SK-N-SH treated with all-trans-retinoic acid at 6 μM for 48 hours (cell line): Measurements from ENCODE around the gene LRMDA.

Experiments
- ATAC-seq: fragments of 200-7000 bp; cut with Tn5 transposase; 3 replicates; pipeline ENCODE4 v1.9.1; 2020; ENCODE audit warnings: mild to moderate bottlenecking, moderate library complexity
- ARNTL ChIP-seq: fragments of 450-650 bp; formaldehyde crosslinking; IDR thresholded peaks from 2 replicates; pipeline ENCODE4 v1.5.0; 2020; ENCODE audit warnings: low read depth, mild to moderate bottlenecking, moderate library complexity, borderline replicate concordance
- BACH2 ChIP-seq: fragments of 250-450 bp; sonication (Bioruptor Pico); IDR thresholded peaks from 2 replicates; pipeline ENCODE4 v1.9.0; 2021; ENCODE audit warnings: mild to moderate bottlenecking, borderline replicate concordance
- CREB5 ChIP-seq: fragments of 250-450 bp; sonication (Bioruptor Pico); IDR thresholded peaks from 2 replicates; pipeline ENCODE4 v1.5.1; 2020; ENCODE audit warnings: low read depth, mild to moderate bottlenecking, moderate library complexity
- CSDC2 ChIP-seq: fragments of 250-450 bp; sonication (Bioruptor Pico); IDR thresholded peaks from 2 replicates; pipeline ENCODE4 v1.5.0; 2020; ENCODE audit warnings: mild to moderate bottlenecking, moderate library complexity
- CSRNP3 ChIP-seq: fragments of 250-450 bp; sonication (Bioruptor Pico); IDR thresholded peaks from 2 replicates; pipeline ENCODE4 v1.5.1; 2021; ENCODE audit warnings: mild to moderate bottlenecking, moderate library complexity
- ESRRG ChIP-seq: fragments of 250-450 bp; sonication (Bioruptor Pico); IDR thresholded peaks from 2 replicates; pipeline ENCODE4 v1.6.1; 2021; ENCODE audit warnings: mild to moderate bottlenecking
- GLIS3 ChIP-seq: fragments of 250-450 bp; sonication (Bioruptor Pico); IDR thresholded peaks from 2 replicates; pipeline ENCODE4 v1.5.0; 2020; ENCODE audit warnings: mild to moderate bottlenecking, moderate library complexity
- ISL1 ChIP-seq: fragments of 250-450 bp; sonication (Bioruptor Pico); IDR thresholded peaks from 2 replicates; pipeline ENCODE4 v2.1.2; 2022; ENCODE audit warnings: mild to moderate bottlenecking, moderate library complexity
- OSR1 ChIP-seq: fragments of 250-450 bp; sonication (Bioruptor Pico); IDR thresholded peaks from 2 replicates; pipeline ENCODE4 v1.8.0; 2022; ENCODE audit warnings: moderate library complexity, mild to moderate bottlenecking, inconsistent platforms
- PPARA ChIP-seq: fragments of 250-450 bp; sonication (Bioruptor Pico); IDR thresholded peaks from 2 replicates; pipeline ENCODE4 v1.5.0; 2020; ENCODE audit warnings: mild to moderate bottlenecking, borderline replicate concordance
- RARB ChIP-seq: fragments of 250-450 bp; sonication (Bioruptor Pico); IDR thresholded peaks from 2 replicates; pipeline ENCODE4 v1.8.0; 2021; ENCODE audit warnings: mild to moderate bottlenecking, moderate library complexity
- SNAI2 ChIP-seq: fragments of 250-450 bp; sonication (Bioruptor Pico); IDR thresholded peaks from 2 replicates; pipeline ENCODE4 v1.5.0; 2020; ENCODE audit warnings: mild to moderate bottlenecking, moderate library complexity
- TCF4 ChIP-seq: fragments of 250-450 bp; sonication (Bioruptor Pico); IDR thresholded peaks from 2 replicates; pipeline ENCODE4 v1.8.0; 2021; ENCODE audit warnings: mild to moderate bottlenecking, moderate library complexity, borderline replicate concordance
- TOX ChIP-seq: fragments of 250-450 bp; sonication (Bioruptor Pico); IDR thresholded peaks from 2 replicates; pipeline ENCODE4 v1.8.0; 2021; ENCODE audit warnings: mild to moderate bottlenecking, moderate library complexity, borderline replicate concordance
- TSHZ2 ChIP-seq: fragments of 250-450 bp; sonication (Bioruptor Pico); IDR thresholded peaks from 2 replicates; pipeline ENCODE4 v1.5.0; 2020; ENCODE audit warnings: mild to moderate bottlenecking, moderate library complexity
- ZC3H10 ChIP-seq: fragments of 250-450 bp; sonication (Bioruptor Pico); IDR thresholded peaks from 2 replicates; pipeline ENCODE4 v1.5.1; 2021; ENCODE audit warnings: mild to moderate bottlenecking, moderate library complexity
- ZFP30 ChIP-seq: fragments of 450-650 bp; formaldehyde crosslinking; IDR thresholded peaks from 2 replicates; pipeline ENCODE4 v1.5.0; 2022; ENCODE audit warnings: mild to moderate bottlenecking, moderate library complexity
- ZNF565 ChIP-seq: fragments of 450-650 bp; formaldehyde crosslinking; conservative IDR thresholded peaks from 2 replicates; pipeline ENCODE4 v1.5.0; 2020; ENCODE audit warnings: low read depth, mild to moderate bottlenecking, moderate library complexity
- ZNF70 ChIP-seq: fragments of 450-650 bp; formaldehyde crosslinking; IDR thresholded peaks from 2 replicates; pipeline ENCODE4 v1.5.0; 2020; ENCODE audit warnings: mild to moderate bottlenecking, moderate library complexity
- TF ChIP-seq, protein P1 (sequence below): fragments of 250-450 bp; sonication (Bioruptor Pico); IDR thresholded peaks from 2 replicates; pipeline ENCODE4 v1.8.0; 2020; ENCODE audit warnings: mild to moderate bottlenecking, moderate library complexity, borderline replicate concordance

LRMDA gene

GRCh38 chr10:75658496-75658895, 227.1 kb downstream of the LRMDA start:
- ATAC-seq, result no peak
- TF ChIP-seq ZNF565 (CRISPR knock-in tag), result no peak
- TF ChIP-seq, protein P1, sequence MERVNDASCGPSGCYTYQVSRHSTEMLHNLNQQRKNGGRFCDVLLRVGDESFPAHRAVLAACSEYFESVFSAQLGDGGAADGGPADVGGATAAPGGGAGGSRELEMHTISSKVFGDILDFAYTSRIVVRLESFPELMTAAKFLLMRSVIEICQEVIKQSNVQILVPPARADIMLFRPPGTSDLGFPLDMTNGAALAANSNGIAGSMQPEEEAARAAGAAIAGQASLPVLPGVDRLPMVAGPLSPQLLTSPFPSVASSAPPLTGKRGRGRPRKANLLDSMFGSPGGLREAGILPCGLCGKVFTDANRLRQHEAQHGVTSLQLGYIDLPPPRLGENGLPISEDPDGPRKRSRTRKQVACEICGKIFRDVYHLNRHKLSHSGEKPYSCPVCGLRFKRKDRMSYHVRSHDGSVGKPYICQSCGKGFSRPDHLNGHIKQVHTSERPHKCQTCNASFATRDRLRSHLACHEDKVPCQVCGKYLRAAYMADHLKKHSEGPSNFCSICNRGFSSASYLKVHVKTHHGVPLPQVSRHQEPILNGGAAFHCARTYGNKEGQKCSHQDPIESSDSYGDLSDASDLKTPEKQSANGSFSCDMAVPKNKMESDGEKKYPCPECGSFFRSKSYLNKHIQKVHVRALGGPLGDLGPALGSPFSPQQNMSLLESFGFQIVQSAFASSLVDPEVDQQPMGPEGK (CRISPR knock-in tag), result no peak
- TF ChIP-seq ZNF70 (CRISPR knock-in tag), result no peak
- TF ChIP-seq CREB5 (CRISPR knock-in tag), result no peak
- no peak for TF ChIP-seq ESRRG (CRISPR knock-in tag)

DNA sequence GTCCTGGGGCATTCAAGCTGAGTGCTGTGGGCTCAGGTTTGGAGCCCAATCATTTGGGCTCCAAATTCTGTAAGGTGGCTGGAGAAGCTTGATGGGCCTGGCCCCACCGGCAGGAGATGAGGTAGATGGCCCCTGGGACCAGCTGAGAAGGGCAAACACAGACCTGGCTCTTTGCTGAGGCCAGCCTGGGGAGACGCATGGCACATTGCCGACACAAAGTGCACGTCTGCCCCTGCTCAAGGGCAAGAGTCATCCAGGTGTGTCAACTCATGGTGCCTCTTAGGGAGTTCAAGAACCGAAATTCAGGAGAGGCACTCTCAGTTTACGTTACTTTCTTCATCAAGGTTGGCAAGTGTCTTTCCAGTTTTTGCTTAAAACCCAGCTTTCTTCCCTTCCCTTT, 227.5 kb downstream of the LRMDA start:
- ATAC-seq, result no peak
- TF ChIP-seq ESRRG (CRISPR knock-in tag), result no peak
- TF ChIP-seq RARB (CRISPR knock-in tag), result no peak
- no peak for TF ChIP-seq BACH2
- no peak for TF ChIP-seq ZNF70 (CRISPR knock-in tag)
- TF ChIP-seq PPARA (CRISPR knock-in tag), result no peak
- no peak for TF ChIP-seq TSHZ2 (CRISPR knock-in tag)
- no peak for TF ChIP-seq ZC3H10 (CRISPR knock-in tag)

- TF ChIP-seq OSR1, result no peak
- TF ChIP-seq ARNTL, result no peak
- no peak for TF ChIP-seq CREB5 (CRISPR knock-in tag)
- no peak for TF ChIP-seq BACH2
- TF ChIP-seq RARB (CRISPR knock-in tag), result no peak
- no peak for TF ChIP-seq ZNF565 (CRISPR knock-in tag)
- no peak for TF ChIP-seq PPARA (CRISPR knock-in tag)
- TF ChIP-seq CSDC2 (CRISPR knock-in tag), result no peak
- TF ChIP-seq ZFP30, result no peak
- TF ChIP-seq ISL1 (CRISPR knock-in tag), result no peak
- no peak for TF ChIP-seq GLIS3 (CRISPR knock-in tag)
- TF ChIP-seq, protein P1 (CRISPR knock-in tag), result no peak
- no peak for TF ChIP-seq SNAI2
- no peak for TF ChIP-seq CSRNP3 (CRISPR knock-in tag)
- no peak for TF ChIP-seq TOX (CRISPR knock-in tag)
- TF ChIP-seq TCF4 (CRISPR knock-in tag), result no peak
- no peak for ATAC-seq
These were observed 229.4 kb downstream of the LRMDA start for GRCh38 chr10:75660823-75661222.
